ENCODE data around the gene TMEM126B.
A peak's percentile ranks its signal among the peaks of the same experiment; 100 is the strongest.

DNA sequence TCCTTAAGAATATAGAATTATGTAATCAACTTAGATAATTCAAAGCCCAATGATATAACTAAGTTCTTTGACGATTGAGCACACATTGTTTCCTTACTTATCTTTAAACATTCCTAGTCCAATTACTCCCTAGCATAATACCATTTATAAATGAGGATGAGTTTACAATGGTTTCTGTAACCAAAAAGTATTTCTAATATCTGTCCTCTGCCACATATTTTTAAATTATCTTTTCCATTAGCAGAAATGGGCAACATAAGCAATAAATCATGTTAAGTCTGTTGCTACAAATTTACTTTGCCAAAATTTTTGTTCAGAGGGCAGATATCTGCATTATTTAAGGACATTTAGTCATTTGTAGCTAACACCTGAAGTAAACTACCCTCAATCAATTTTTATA lies 29.8 kb downstream of the TMEM126B start:
- TF ChIP-seq SNAI2 (CRISPR knock-in tag; IDR thresholded peaks at IDR 0.05) (no peak), CSDC2 (CRISPR knock-in tag; IDR thresholded peaks at IDR 0.05) (no peak), CREB5 (CRISPR knock-in tag; IDR thresholded peaks at IDR 0.05; ENCODE audit: low read depth) (peak; percentile 78; the same call in 1 of the 2 replicates), TCF4 (CRISPR knock-in tag; IDR thresholded peaks at IDR 0.05; ENCODE audit: borderline replicate concordance) (no peak), ZC3H10 (CRISPR knock-in tag; IDR thresholded peaks at IDR 0.05) (no peak), PATZ1 (CRISPR knock-in tag; IDR thresholded peaks at IDR 0.05; ENCODE audit: borderline replicate concordance) (no peak), BACH2 (CRISPR knock-in tag; IDR thresholded peaks at IDR 0.05; ENCODE audit: borderline replicate concordance) (no peak), TOX (CRISPR knock-in tag; IDR thresholded peaks at IDR 0.05; ENCODE audit: borderline replicate concordance) (no peak), PPARA (CRISPR knock-in tag; IDR thresholded peaks at IDR 0.05; ENCODE audit: borderline replicate concordance) (no peak), ZNF8 (CRISPR knock-in tag; IDR thresholded peaks at IDR 0.05) (no peak)
- TF ChIP-seq, protein P1, sequence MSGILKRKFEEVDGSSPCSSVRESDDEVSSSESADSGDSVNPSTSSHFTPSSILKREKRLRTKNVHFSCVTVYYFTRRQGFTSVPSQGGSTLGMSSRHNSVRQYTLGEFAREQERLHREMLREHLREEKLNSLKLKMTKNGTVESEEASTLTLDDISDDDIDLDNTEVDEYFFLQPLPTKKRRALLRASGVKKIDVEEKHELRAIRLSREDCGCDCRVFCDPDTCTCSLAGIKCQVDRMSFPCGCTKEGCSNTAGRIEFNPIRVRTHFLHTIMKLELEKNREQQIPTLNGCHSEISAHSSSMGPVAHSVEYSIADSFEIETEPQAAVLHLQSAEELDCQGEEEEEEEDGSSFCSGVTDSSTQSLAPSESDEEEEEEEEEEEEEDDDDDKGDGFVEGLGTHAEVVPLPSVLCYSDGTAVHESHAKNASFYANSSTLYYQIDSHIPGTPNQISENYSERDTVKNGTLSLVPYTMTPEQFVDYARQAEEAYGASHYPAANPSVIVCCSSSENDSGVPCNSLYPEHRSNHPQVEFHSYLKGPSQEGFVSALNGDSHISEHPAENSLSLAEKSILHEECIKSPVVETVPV (CRISPR knock-in tag; IDR thresholded peaks at IDR 0.05), result peak; percentile 47; the same call in 1 of the 2 replicates

Data from SK-N-SH treated with all-trans-retinoic acid at 6 μM for 48 hours (cell line).